ENCODE data around the gene HOXC10. TPM values are rescaled to one million over a fixed set of nuclear protein-coding genes. Genes with fewer than 3 reads are reported as not detected.

HOXC10 gene
- total RNA-seq, 3 donors from 2014 or later (not counting 1 experiment from before 2014, with no cell fraction given): not detected

GRCh38 chr12:53968214-53969127, 16.5 kb upstream of the HOXC10 start:
- peaks cover 97% of the 10 kb centered on the region for H3K27me3 ChIP-seq (ENCODE audit: control insufficient read depth, insufficient read depth, low read length)
- 13% methylated on average over 24 of the region's 24 CpGs for WGBS (ENCODE audit: insufficient coverage)
- H3K4me1 Mint-ChIP-seq: peaks cover 33 to 40% of the 10 kb centered on the region in 2 donors
- no peaks in the 10 kb centered on the region for H3K36me3 ChIP-seq (ENCODE audit: control insufficient read depth, insufficient read depth, low read length)
- no peak overlapping the region for H3K4me3 Mint-ChIP-seq
- peaks cover 7% of the 10 kb centered on the region for H3K36me3 Mint-ChIP-seq
- TF ChIP-seq, protein P1, sequence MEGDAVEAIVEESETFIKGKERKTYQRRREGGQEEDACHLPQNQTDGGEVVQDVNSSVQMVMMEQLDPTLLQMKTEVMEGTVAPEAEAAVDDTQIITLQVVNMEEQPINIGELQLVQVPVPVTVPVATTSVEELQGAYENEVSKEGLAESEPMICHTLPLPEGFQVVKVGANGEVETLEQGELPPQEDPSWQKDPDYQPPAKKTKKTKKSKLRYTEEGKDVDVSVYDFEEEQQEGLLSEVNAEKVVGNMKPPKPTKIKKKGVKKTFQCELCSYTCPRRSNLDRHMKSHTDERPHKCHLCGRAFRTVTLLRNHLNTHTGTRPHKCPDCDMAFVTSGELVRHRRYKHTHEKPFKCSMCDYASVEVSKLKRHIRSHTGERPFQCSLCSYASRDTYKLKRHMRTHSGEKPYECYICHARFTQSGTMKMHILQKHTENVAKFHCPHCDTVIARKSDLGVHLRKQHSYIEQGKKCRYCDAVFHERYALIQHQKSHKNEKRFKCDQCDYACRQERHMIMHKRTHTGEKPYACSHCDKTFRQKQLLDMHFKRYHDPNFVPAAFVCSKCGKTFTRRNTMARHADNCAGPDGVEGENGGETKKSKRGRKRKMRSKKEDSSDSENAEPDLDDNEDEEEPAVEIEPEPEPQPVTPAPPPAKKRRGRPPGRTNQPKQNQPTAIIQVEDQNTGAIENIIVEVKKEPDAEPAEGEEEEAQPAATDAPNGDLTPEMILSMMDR (IDR thresholded peaks at IDR 0.05): no peak
- peaks cover 23% of the 10 kb centered on the region for H3K4me1 ChIP-seq (ENCODE audit: control insufficient read depth, insufficient read depth, low read length)
- no peak overlapping the region for H3K27ac Mint-ChIP-seq
- H3K27ac ChIP-seq (ENCODE audit: low read length): no peak overlapping the region
- peaks cover 88 to 98% of the 10 kb centered on the region in 2 donors for H3K27me3 Mint-ChIP-seq (ENCODE audit: low read depth in 2 of 2)
- no peaks in the 10 kb centered on the region for H3K9me3 Mint-ChIP-seq
- peaks cover 5% of the 10 kb centered on the region for H3K9me3 ChIP-seq (ENCODE audit: control insufficient read depth, insufficient read depth, low read length)
- ATAC-seq (no peak), DNase-seq (no peak)
- intact Hi-C loops (cut with micrococcal nuclease): no loop called here
- H3K4me3 ChIP-seq (ENCODE audit: low read length): no peak overlapping the region

- H3K4me3 Mint-ChIP-seq: no peak overlapping the region
- H3K27ac Mint-ChIP-seq: no peak overlapping the region
- H3K4me1 ChIP-seq (ENCODE audit: control insufficient read depth, insufficient read depth, low read length): peaks cover 33% of the 10 kb centered on the region
These were observed 15.2 kb upstream of the HOXC10 start for GRCh38 chr12:53969588-53970259.

DNA sequence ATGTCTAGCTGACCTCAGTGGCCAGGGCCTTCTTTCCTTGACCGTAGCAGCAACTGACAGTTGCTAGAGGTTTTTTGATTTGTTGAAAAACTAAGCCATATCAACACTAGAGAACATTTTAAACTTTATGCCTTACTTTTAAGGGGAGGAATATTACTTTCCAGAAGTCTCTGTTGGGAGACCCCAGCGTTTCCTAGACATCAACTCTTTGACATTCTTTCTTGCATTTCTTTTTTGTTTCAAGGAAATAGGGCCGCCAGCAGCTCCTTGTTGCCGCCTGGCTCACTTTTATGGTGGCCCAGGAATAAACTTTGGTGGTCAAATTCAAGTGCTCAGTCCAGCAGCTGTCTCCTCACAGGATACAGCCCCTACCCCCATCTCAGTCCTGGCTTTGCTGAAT, 14.5 kb upstream of the HOXC10 start:
- peaks cover 81 to 83% of the 10 kb centered on the region in 2 donors for H3K27me3 Mint-ChIP-seq (ENCODE audit: low read depth in 2 of 2)
- Histone ChIP-seq H3K4me3 (ENCODE audit: low read length) (no peak overlapping the region), H3K4me1 (ENCODE audit: control insufficient read depth, insufficient read depth, low read length) (peaks cover 40% of the 10 kb centered on the region), H3K9me3 (ENCODE audit: control insufficient read depth, insufficient read depth, low read length) (peaks cover 5% of the 10 kb centered on the region), H3K27me3 (ENCODE audit: control insufficient read depth, insufficient read depth, low read length) (peaks cover 94% of the 10 kb centered on the region), H3K36me3 (ENCODE audit: control insufficient read depth, insufficient read depth, low read length) (no peaks in the 10 kb centered on the region), H3K27ac (ENCODE audit: low read length) (no peak overlapping the region)
- TF ChIP-seq, protein P1 (IDR thresholded peaks at IDR 0.05): no peak
- no peak overlapping the region for H3K27ac Mint-ChIP-seq
- intact Hi-C loops (cut with micrococcal nuclease): no loop called here
- H3K36me3 Mint-ChIP-seq: no peaks in the 10 kb centered on the region
- ATAC-seq: no peak
- no peaks in the 10 kb centered on the region for H3K9me3 Mint-ChIP-seq
- WGBS (ENCODE audit: insufficient coverage): 15% methylated on average over 3 of the region's 4 CpGs
- DNase-seq: no peak
- no peak overlapping the region for H3K4me3 Mint-ChIP-seq
- H3K4me1 Mint-ChIP-seq: peaks cover 26 to 36% of the 10 kb centered on the region in 2 donors

More at GRCh38 chr12:53969588-53970259, 15.2 kb upstream of the HOXC10 start:
- TF ChIP-seq, protein P1 (IDR thresholded peaks at IDR 0.05): no peak
- Histone ChIP-seq H3K27ac (ENCODE audit: low read length) (no peak overlapping the region), H3K36me3 (ENCODE audit: control insufficient read depth, insufficient read depth, low read length) (no peaks in the 10 kb centered on the region), H3K9me3 (ENCODE audit: control insufficient read depth, insufficient read depth, low read length) (peaks cover 5% of the 10 kb centered on the region), H3K27me3 (ENCODE audit: control insufficient read depth, insufficient read depth, low read length) (peaks cover 95% of the 10 kb centered on the region), H3K4me3 (ENCODE audit: low read length) (no peak overlapping the region)
- WGBS (ENCODE audit: insufficient coverage): 21% methylated on average over 12 of the region's 12 CpGs
- H3K4me1 Mint-ChIP-seq: peaks cover 29 to 38% of the 10 kb centered on the region in 2 donors
- H3K36me3 Mint-ChIP-seq: no peaks in the 10 kb centered on the region
- ATAC-seq: no peak
- intact Hi-C loops (cut with micrococcal nuclease): no loop called here
- DNase-seq: no peak
- peaks cover 83 to 87% of the 10 kb centered on the region in 2 donors for H3K27me3 Mint-ChIP-seq (ENCODE audit: low read depth in 2 of 2)
- H3K9me3 Mint-ChIP-seq: no peaks in the 10 kb centered on the region

Data from natural killer cell (primary cell).